GM10847 (cell line): ENCODE data around the gene LGALS7B.
A peak's percentile ranks its signal among the peaks of the same experiment; 100 is the strongest.

ENCODE experiments used
- POLR2A ChIP-seq: IDR thresholded peaks from 2 replicates; pipeline ENCODE4 v1.6.1; 2011; ENCODE audit not compliant: insufficient read length; ENCODE audit errors: extremely low read depth

LGALS7B gene

DNA sequence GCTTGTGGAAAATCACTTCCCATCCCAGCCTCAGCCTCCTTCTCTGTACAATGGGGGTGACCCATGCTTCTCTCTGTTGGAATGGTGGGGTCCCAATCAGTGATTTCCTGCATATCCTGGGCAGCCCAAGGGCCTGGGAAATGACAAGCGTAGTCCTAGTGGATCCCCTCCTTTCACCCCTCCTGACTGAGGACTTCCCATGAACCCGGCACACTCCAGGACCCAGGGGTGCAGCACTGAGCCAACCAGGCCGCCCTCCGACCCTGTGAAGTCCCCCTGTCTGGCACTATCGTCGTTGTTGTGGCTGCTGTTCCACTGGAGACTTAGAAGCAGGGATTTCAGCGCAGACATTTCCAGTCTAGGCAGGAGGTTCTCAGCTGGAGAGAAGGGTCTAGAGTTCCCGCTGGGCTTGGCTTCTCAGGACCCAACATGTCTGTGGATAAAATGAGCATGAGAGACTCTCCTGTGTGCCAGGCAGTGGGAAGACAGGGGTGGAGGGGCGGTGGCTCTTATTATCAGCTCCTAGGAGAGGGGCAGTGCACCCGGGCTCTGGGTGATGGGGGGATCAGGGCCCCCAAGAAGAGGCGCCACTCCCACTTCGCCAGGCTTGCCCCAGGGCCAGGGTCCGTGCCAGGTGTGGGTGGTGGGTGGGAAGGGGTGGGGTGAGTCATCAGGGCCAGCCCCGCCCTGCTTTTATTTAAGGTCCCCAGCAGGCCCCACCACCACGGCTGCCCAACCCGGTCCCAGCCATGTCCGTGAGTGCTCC, at the start of gene LGALS7B:
Gene LGALS7B, plus strand, starts transcription at position 723 of the 766 bp plus-strand sequence. Its CDS starts 27 bp downstream, at position 750.
- TF ChIP-seq POLR2A: no peak

DNA sequence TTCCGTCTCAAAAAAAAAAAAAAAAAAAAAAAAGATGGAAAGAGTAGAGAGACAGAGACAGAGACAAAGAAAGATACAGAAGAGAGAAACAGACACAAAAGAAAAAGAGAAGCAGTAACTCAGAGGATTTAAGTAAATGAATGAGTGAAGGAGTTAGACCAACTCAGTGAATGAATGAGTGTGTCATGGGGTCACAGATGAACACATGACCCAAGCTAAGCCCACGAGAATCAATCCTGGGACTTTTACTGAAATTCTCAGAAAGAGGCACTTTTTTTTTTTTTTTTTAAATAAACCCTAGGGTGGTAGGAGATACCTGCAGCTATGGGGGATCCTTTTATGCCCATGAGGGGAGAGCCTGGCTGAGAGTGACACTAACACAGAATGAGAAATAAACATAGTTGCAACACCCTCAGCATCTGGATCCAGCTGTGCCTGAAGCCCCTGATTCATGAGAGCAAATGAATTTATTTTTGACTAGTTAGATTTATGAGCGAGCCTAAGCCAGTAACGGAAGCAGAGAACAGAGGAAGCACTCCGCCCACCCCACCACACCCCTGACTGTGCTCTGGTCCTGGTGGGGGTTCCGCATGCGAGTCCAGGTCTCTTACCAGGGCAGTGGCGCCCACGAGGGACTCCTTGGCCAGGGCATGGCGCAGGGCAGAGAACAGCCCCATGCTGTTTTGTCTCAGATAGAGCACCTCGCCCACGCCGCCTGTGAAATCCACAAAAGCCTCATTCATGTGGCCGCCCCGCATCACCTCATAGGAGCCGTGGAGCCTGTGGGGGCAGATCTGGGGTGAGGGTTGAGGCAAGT, 49.4 kb upstream of the LGALS7B start:
- no peak for TF ChIP-seq POLR2A

DNA sequence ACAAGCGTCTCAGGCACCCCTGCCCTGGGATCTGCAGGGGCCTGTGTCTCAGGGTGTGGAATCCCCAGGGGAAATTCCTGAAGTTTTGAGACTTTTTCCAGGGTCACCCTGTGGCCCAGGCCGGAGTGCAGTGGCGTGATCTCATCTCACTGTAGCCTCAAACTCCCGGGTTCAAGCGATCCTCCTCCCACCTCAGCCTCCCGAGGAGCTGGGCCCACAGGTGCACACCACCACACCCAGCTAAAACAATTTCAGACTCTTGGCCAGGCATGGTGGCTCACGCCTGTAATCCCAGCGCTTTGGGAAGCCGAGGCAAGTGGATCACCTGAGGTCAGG, 48.8 kb upstream of the LGALS7B start:
- TF ChIP-seq POLR2A: no peak

DNA sequence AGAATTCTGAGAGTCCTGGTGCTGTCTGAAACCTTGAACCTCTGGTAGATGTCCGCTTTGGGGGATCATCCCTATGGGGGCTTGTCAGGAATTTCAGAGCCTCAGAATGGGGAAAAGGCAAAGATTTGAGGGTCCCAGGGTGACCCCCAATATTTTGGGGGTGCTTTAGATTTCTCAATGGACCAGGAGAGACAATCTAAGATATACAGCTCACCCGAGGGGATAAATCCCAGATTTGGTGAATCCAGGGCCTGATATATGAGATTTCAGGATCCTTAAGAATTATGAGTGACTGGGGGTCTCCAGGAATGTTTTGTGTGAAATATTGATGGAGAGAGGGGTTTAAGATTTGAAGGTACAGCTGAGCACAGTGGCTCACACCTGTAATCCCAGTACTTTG, 48.1 kb upstream of the LGALS7B start:
- no peak for TF ChIP-seq POLR2A

DNA sequence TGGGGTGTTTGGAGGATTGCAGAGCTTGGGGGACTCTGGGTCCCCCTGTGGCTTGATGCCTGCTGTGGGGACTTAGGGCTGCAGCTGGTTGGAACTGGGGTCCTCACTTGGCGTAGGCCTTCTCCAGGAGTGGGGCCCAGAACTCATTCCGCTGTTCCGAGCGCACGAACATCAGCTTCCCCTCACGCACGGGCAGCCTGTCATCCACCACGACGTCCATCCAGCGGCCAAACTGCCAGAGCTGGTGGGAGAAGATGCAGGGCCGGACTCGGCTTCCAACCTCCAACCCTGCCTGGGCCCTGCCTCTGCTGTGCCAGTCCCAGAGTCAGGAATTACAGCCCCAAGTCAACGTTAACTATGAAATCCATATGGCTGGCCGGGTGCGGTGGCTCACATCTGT, 47.3 kb upstream of the LGALS7B start:
- TF ChIP-seq POLR2A: no peak

DNA sequence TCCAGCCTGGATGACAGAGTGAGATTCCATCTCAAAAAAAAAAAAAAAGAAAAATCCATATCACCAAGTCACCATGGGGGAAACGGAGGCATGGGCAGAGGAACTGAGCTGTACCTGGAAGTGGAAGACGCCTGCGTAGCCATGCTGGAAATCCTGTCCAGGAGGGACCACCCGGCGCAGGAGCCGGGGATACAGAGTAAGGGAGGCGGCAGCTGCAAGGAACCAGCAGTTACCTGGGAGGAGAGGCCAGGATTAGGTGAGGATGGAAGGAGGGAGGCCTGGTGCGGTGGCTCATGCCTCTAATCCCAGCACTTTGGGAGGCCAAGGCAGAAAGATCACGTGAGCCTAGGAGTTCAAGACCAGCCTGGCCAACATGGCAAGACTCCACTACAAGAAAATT, 46.7 kb upstream of the LGALS7B start:
- no peak for TF ChIP-seq POLR2A

DNA sequence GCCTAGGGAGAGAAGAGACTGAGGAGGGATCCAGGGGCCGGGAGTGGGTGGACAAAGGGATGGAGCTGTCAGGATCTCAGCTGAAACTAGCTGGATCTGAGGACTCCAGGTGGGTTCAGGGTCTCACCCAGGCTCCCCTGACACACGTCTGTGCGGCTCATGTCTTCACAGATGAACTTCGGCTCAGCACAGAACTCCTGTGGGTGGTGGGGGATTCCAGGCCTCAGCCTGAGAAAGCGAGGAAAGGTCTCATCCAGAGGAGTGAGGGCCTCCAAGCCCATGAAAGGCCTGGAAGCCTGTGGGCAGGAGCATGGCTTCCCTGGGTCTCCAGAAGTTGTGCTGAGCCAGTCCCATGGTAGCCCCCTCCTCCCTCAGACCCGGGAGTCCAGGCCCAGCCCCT, 46.1 kb upstream of the LGALS7B start:
- TF ChIP-seq POLR2A: no peak

DNA sequence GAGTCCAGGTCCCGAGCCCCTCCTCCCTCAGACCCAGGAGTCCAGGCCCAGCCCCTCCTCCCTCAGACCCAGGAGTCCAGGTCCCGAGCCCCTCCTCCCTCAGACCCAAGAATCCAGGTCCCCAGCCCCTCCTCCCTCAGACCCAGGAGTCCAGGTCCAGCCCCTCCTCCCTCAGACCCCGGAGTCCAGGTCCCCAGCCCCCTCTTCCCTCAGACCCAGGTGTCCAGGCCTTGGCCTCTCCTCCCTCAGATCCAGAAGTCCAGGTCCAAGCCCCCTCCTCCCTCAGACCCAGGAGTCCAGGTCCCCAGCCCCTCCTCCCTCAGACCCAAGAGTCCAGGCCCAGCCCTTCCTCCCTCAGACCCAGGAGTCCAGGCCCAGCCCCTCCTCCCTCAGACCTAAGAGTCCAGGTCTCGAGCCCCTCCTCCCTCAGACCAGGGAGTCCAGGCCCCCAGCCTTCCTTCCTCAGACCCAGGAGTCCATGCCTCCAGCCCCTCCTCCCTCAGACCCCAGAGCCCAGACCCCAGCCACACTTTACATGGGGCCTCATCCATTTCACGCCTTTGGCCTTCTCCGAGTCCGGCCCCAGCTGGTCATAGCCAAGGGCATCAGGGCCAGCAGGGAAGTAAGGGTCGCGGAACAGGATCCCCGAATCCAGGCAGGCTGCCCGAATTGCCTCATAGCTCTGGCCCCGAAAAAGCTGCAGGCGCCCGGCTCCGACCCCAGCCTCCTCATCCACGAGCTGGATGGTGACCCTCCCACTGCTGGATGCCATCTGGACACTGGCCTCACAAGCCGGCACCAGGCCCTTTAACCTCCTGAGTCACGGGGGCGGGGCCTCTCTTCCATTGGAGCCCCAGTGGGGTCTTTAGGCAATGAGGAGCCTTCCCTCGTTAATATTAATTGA, 45.4 kb upstream of the LGALS7B start:
- TF ChIP-seq POLR2A: no peak

- no peak for TF ChIP-seq POLR2A
Measured at GRCh38 chr19:38744298-38744681, 44.7 kb upstream of the LGALS7B start, which contains the start of gene CAPN12. Gene CAPN12, minus strand, starts transcription at chr19:38744474. Its CDS starts 309 bp downstream, at chr19:38744165.

- TF ChIP-seq POLR2A: no peak
Measured at GRCh38 chr19:38744874-38745273, 44.1 kb upstream of the LGALS7B start.

GRCh38 chr19:38745316-38745715, 43.7 kb upstream of the LGALS7B start:
- TF ChIP-seq POLR2A: no peak

DNA sequence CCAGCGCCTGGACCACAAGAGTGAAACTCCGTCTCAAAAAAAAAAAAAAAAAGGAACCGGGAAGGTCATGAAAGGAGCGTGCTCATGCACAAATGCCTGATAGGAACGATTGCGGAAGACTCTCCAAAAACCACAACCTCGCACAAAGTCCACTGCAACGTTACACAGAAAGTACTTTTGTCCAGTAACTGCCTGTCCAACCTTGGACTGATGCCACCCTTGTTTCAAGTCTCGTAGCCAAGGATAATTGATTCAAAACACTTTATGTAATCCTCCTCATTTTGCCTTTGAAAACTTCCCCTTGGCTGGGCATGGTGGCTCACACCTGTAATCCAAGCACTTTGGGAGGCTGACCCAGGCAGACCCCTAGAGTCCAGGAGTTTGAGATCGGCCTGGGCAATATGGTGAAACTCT, 29.4 kb upstream of the LGALS7B start:
- no peak for TF ChIP-seq POLR2A

DNA sequence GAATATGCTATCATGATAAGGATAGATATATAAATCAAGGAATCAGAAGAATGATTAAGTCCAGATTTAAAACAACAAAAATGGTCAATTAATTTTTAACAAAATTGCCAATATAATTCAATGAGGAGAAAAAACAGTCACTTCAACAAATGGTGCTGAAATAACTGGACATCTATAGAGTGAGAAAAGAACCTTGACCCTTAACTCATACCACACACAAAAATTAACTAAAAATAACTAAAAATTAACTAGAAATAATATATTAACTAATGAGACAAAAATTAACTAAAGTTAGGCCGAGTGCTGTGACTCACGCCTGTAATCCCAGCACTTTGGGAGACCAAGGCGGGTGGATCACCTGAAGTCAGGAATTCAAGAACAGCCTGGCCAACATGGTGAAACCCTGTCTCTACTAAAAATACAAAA, 25.2 kb upstream of the LGALS7B start:
- TF ChIP-seq POLR2A: no peak

GRCh38 chr19:38765214-38765613, 23.8 kb upstream of the LGALS7B start:
- TF ChIP-seq POLR2A: no peak

DNA sequence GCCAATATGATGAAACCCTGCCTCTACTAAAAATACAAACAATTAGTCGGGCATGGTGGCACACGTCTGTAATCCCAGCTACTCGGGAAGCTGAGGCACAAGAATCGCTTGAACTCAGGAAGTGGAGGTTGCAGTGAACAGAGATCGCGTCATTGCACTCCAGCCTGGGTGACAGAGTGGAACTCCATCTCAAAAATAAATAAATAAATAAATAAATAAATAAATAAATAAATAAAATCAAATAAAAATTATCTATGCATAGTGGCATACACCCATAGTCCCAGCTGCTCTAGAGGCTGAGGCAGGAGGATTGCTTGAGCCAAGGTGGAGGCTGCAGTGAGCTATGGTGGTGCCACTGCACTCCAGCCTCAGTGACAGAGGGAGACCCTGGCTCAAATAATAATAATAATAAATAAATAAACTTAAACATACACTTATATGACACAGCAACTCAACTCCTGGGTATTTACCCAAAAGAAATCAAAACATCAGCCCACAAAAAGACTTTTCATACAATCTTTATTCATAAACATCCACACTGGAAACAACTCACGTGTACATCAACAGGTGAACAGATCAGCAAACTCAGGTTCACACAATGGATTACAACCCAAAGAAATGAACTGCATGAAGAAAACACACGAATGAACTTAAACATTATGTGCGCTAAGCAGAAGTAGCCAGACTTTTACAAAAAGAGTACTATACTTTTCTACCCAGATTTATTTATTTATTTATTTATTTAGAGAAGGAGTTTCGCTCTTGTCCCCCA, 22.5 kb upstream of the LGALS7B start:
- no peak for TF ChIP-seq POLR2A

GRCh38 chr19:38769635-38770211, 19.3 kb upstream of the LGALS7B start:
- TF ChIP-seq POLR2A: peak; percentile 23
